GM12801 (cell line): ENCODE measurements around the gene ATP10A.

Source experiments
- CTCF ChIP-seq: IDR thresholded peaks from one replicate; pipeline ENCODE4 v1.5.1; 2011; ENCODE audit warnings: control low read depth; ENCODE audit not compliant: insufficient read length; ENCODE audit errors: extremely low read depth

Gene ATP10A

GRCh38 chr15:25832158-25832557 lies 31.0 kb downstream of the ATP10A start:
- TF ChIP-seq CTCF = no peak

GRCh38 chr15:25830844-25831451 lies 32.2 kb downstream of the ATP10A start:
- TF ChIP-seq CTCF = no peak

GRCh38 chr15:25829073-25829472 lies 34.1 kb downstream of the ATP10A start:
- no peak for TF ChIP-seq CTCF

GRCh38 chr15:25825207-25825606 lies 37.9 kb downstream of the ATP10A start:
- no peak for TF ChIP-seq CTCF

- no peak for TF ChIP-seq CTCF
Observed at GRCh38 chr15:25824618-25825017, 38.5 kb downstream of the ATP10A start.

GRCh38 chr15:25812845-25813244 lies 50.3 kb downstream of the ATP10A start:
- no peak for TF ChIP-seq CTCF

- TF ChIP-seq CTCF = no peak
Observed at GRCh38 chr15:25812073-25812472, 51.1 kb downstream of the ATP10A start.
